Fibroblast of skin of abdomen (primary cell): Measurements from ENCODE around the gene PKD1.

Source experiments
- DNase-seq: peaks from one replicate; pipeline ENCODE4 v3.0.0-alpha.2; 2013

Gene PKD1

GRCh38 chr16:2170080-2170479, 34.4 kb upstream of the PKD1 start:
- DNase-seq, result no peak

GRCh38 chr16:2167068-2167638, 31.5 kb upstream of the PKD1 start:
- DNase-seq, result no peak

GRCh38 chr16:2166263-2167067, 30.8 kb upstream of the PKD1 start:
- DNase-seq, result no peak

- no peak for DNase-seq
These were observed 30.2 kb upstream of the PKD1 start for GRCh38 chr16:2165861-2166260.

GRCh38 chr16:2163211-2163881, 27.6 kb upstream of the PKD1 start:
- no peak for DNase-seq

- no peak for DNase-seq
These were observed 27.0 kb upstream of the PKD1 start for GRCh38 chr16:2162676-2163118.

- no peak for DNase-seq
These were observed 26.2 kb upstream of the PKD1 start for GRCh38 chr16:2161911-2162310.

GRCh38 chr16:2160915-2161551, 25.3 kb upstream of the PKD1 start:
- DNase-seq, result peak; percentile 73

- no peak for DNase-seq
These were observed 23.6 kb upstream of the PKD1 start for GRCh38 chr16:2159175-2159838.

GRCh38 chr16:2158262-2158638, 22.6 kb upstream of the PKD1 start:
- no peak for DNase-seq

GRCh38 chr16:2157480-2158261, 22.0 kb upstream of the PKD1 start:
- DNase-seq, result no peak

GRCh38 chr16:2156849-2157224, 21.1 kb upstream of the PKD1 start:
- DNase-seq, result no peak

GRCh38 chr16:2155977-2156848, 20.5 kb upstream of the PKD1 start:
- peak; percentile 56 for DNase-seq

- DNase-seq, result peak; percentile 100
These were observed 19.6 kb upstream of the PKD1 start, which contains the start of gene TRAF7 for GRCh38 chr16:2155091-2155950. Gene TRAF7 (plus strand): TSS chr16:2155782. CDS start chr16:2163921, 8,139 bp downstream.

GRCh38 chr16:2154533-2155090, 18.9 kb upstream of the PKD1 start:
- DNase-seq, result no peak

GRCh38 chr16:2152695-2153506, 17.2 kb upstream of the PKD1 start:
- DNase-seq, result no peak

GRCh38 chr16:2151188-2152091, 15.7 kb upstream of the PKD1 start:
- DNase-seq, result no peak
